ENCODE results near the gene SH3RF3. TPM values are rescaled to one million over a fixed set of nuclear protein-coding genes. Genes with fewer than 3 reads are reported as not detected.

SH3RF3 gene
- total and polyA plus RNA-seq, 2 of the 13 experiments (the other 11 are each of a cell fraction or from before 2014, with no cell fraction given) = 0.04 TPM; not detected in 1

DNA sequence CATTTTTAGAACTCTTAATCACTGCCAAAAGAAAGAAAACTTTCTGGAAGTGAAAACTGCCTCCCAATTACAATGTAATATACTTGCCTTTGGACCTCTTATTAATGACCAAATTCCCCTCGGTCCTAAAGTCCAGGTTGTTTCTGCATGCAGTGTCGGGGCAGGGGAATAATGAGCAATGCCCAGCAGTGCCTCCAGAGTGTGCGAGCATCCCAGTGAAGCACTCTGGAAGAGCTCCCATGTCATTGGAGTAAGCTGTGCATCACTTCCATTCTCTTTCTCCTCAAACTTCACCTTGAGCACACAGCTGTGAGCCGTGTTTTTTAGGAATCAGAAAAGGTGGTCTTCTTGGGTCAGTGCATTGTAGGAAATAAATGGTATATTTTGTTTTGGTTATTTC is 107.1 kb downstream of the SH3RF3 start (continued):
- TF ChIP-seq, protein P1, sequence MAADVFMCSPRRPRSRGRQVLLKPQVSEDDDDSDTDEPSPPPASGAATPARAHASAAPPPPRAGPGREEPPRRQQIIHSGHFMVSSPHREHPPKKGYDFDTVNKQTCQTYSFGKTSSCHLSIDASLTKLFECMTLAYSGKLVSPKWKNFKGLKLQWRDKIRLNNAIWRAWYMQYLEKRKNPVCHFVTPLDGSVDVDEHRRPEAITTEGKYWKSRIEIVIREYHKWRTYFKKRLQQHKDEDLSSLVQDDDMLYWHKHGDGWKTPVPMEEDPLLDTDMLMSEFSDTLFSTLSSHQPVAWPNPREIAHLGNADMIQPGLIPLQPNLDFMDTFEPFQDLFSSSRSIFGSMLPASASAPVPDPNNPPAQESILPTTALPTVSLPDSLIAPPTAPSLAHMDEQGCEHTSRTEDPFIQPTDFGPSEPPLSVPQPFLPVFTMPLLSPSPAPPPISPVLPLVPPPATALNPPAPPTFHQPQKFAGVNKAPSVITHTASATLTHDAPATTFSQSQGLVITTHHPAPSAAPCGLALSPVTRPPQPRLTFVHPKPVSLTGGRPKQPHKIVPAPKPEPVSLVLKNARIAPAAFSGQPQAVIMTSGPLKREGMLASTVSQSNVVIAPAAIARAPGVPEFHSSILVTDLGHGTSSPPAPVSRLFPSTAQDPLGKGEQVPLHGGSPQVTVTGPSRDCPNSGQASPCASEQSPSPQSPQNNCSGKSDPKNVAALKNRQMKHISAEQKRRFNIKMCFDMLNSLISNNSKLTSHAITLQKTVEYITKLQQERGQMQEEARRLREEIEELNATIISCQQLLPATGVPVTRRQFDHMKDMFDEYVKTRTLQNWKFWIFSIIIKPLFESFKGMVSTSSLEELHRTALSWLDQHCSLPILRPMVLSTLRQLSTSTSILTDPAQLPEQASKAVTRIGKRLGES (CRISPR knock-in tag; IDR thresholded peaks at IDR 0.05; ENCODE audit: borderline replicate concordance) = no peak
- no peak for TF ChIP-seq TEAD3 (CRISPR knock-in tag; optimal IDR thresholded peaks at IDR 0.05; ENCODE audit: borderline replicate concordance)
- TF ChIP-seq, protein P2, sequence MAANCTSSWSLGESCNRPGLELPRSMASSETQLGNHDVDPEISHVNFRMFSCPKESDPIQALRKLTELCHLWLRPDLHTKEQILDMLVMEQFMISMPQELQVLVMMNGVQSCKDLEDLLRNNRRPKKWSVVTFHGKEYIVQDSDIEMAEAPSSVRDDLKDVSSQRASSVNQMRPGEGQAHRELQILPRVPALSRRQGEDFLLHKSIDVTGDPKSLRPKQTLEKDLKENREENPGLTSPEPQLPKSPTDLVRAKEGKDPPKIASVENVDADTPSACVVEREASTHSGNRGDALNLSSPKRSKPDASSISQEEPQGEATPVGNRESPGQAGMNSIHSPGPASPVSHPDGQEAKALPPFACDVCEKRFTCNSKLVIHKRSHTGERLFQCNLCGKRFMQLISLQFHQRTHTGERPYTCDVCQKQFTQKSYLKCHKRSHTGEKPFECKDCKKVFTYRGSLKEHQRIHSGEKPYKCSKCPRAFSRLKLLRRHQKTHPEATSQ (CRISPR knock-in tag; IDR thresholded peaks at IDR 0.05; ENCODE audit: borderline replicate concordance) = no peak
- TF ChIP-seq ZBTB7A (CRISPR knock-in tag; IDR thresholded peaks at IDR 0.05) = no peak
- TF ChIP-seq, protein P3, sequence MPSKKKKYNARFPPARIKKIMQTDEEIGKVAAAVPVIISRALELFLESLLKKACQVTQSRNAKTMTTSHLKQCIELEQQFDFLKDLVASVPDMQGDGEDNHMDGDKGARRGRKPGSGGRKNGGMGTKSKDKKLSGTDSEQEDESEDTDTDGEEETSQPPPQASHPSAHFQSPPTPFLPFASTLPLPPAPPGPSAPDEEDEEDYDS (CRISPR knock-in tag; IDR thresholded peaks at IDR 0.05) = no peak
- no peak for TF ChIP-seq ZNF766 (CRISPR knock-in tag; IDR thresholded peaks at IDR 0.05; ENCODE audit: borderline replicate concordance)
- TF ChIP-seq SMYD3 (CRISPR knock-in tag; IDR thresholded peaks at IDR 0.05) = no peak
- TF ChIP-seq, protein P4, sequence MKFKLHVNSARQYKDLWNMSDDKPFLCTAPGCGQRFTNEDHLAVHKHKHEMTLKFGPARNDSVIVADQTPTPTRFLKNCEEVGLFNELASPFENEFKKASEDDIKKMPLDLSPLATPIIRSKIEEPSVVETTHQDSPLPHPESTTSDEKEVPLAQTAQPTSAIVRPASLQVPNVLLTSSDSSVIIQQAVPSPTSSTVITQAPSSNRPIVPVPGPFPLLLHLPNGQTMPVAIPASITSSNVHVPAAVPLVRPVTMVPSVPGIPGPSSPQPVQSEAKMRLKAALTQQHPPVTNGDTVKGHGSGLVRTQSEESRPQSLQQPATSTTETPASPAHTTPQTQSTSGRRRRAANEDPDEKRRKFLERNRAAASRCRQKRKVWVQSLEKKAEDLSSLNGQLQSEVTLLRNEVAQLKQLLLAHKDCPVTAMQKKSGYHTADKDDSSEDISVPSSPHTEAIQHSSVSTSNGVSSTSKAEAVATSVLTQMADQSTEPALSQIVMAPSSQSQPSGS (CRISPR knock-in tag; IDR thresholded peaks at IDR 0.05) = no peak
- no peak for TF ChIP-seq ZNF253 (CRISPR knock-in tag; IDR thresholded peaks at IDR 0.05; ENCODE audit: borderline replicate concordance)
- TF ChIP-seq RFXAP (CRISPR knock-in tag; IDR thresholded peaks at IDR 0.05; ENCODE audit: borderline replicate concordance) = no peak
